HepG2 (cell line): Measurements from ENCODE around the gene PLK3. TPM values are rescaled to one million over a fixed set of nuclear protein-coding genes. Genes with fewer than 3 reads are reported as not detected.

Experiments used
- AHR ChIP-seq: IDR thresholded peaks from 2 replicates; pipeline ENCODE4 v1.6.1; 2018; ENCODE audit warnings: missing genetic modification reagents, missing compliant biosample characterization
- EEA1 ChIP-seq: sonication (generic); formaldehyde crosslinking; IDR thresholded peaks from 2 replicates; pipeline ENCODE4 v1.5.1; 2020; ENCODE audit warnings: mild to moderate bottlenecking, missing genetic modification reagents, borderline replicate concordance
- KLF9 ChIP-seq: IDR thresholded peaks from 2 replicates; pipeline ENCODE4 v1.6.1; 2016; ENCODE audit warnings: low read depth
- MED13 ChIP-seq: sonication (generic); formaldehyde crosslinking; IDR thresholded peaks from 2 replicates; pipeline ENCODE4 v1.5.0; 2020; ENCODE audit warnings: missing genetic modification reagents
- PLSCR1 ChIP-seq: sonication (generic); formaldehyde crosslinking; IDR thresholded peaks from 2 replicates; pipeline ENCODE4 v1.5.0; 2020; ENCODE audit warnings: missing genetic modification reagents, mild to moderate bottlenecking, borderline replicate concordance
- RAD51 ChIP-seq: fragments of 450-650 bp; IDR thresholded peaks from 2 replicates; pipeline ENCODE4 v1.6.1; 2016; ENCODE audit warnings: borderline replicate concordance
- RARA ChIP-seq: IDR thresholded peaks from 2 replicates; pipeline ENCODE4 v1.6.1; 2016; ENCODE audit warnings: missing genetic modification reagents, missing compliant biosample characterization
- TMF1 ChIP-seq: sonication (generic); formaldehyde crosslinking; IDR thresholded peaks from 2 replicates; pipeline ENCODE4 v1.8.1; 2022; ENCODE audit warnings: low read depth, missing genetic modification reagents
- TRIM22 ChIP-seq: fragments of 450-650 bp; IDR thresholded peaks from 2 replicates; pipeline ENCODE4 v1.6.1; 2017
- YY1 ChIP-seq: IDR thresholded peaks from 2 replicates; pipeline ENCODE4 v1.6.1; 2011; ENCODE audit warnings: low read length, low read depth, moderate library complexity, mild to moderate bottlenecking; ENCODE audit not compliant: insufficient read depth, insufficient replicate concordance
- ZNF44 ChIP-seq: sonication (generic); formaldehyde crosslinking; IDR thresholded peaks from 2 replicates; pipeline ENCODE4 v1.5.1; 2020; ENCODE audit warnings: mild to moderate bottlenecking, missing genetic modification reagents
- ZNF607 ChIP-seq: sonication (generic); formaldehyde crosslinking; IDR thresholded peaks from 2 replicates; pipeline ENCODE4 v1.5.1; 2020; ENCODE audit warnings: missing genetic modification reagents, mild to moderate bottlenecking, borderline replicate concordance
- ZNF768 ChIP-seq: sonication (generic); formaldehyde crosslinking; IDR thresholded peaks from 2 replicates; pipeline ENCODE4 v1.4.0; 2020; ENCODE audit warnings: missing genetic modification reagents
- polyA plus RNA-seq, 8 experiments: library from polyadenylated mRNA; depleted of rRNA in 3 of 8; stranded (reverse) in 7 of 8; unstranded in 1 of 8; fragments of >200 nt; fragmentation: Illumina TruSeq in 4 of 8; extraction: Trizol in 4 of 8; gene quantifications; 2 replicates each; pipeline versions ENCODE4 v1.2.1 to v1.2.3, GENCODE V29; 2011 to 2016; ENCODE audit warnings: low read depth in 4 of 8, missing spikeins in 1 of 8, mixed read lengths in 1 of 8; ENCODE audit not compliant: insufficient read depth in 1 of 8
- total RNA-seq, 5 experiments: library from RNA; depleted of rRNA; stranded (reverse); fragments of >200 nt; fragmentation: Illumina TruSeq; extraction: Trizol; gene quantifications; 2 replicates each; pipeline ENCODE4 v1.2.3, GENCODE V29; 2016; ENCODE audit warnings: low read depth in 1 of 5
- TF ChIP-seq, protein P1 (sequence below): sonication (generic); formaldehyde crosslinking; IDR thresholded peaks from 2 replicates; pipeline ENCODE4 v1.4.0; 2020; ENCODE audit warnings: missing genetic modification reagents
- TF ChIP-seq, protein P2 (sequence below): sonication (generic); formaldehyde crosslinking; IDR thresholded peaks from 2 replicates; pipeline ENCODE4 v1.4.0; 2020; ENCODE audit warnings: missing genetic modification reagents
- TF ChIP-seq, protein P3 (sequence below), 2 experiments: IDR thresholded peaks; 2 replicates each; pipeline ENCODE4 v1.6.1; 2011 to 2012; ENCODE audit warnings: low read length in 2 of 2, borderline replicate concordance in 1 of 2, low read depth in 1 of 2, mild to moderate bottlenecking in 1 of 2, moderate library complexity in 1 of 2
- TF ChIP-seq, protein P4 (sequence below): sonication (generic); formaldehyde crosslinking; IDR thresholded peaks from 2 replicates; pipeline ENCODE4 v1.5.0; 2020; ENCODE audit warnings: mild to moderate bottlenecking, missing genetic modification reagents

PLK3 gene
- total and polyA plus RNA-seq, 2 of the 13 experiments (the other 11 are each of a cell fraction or from before 2014, with no cell fraction given): 9.8 to 16.9 TPM

DNA sequence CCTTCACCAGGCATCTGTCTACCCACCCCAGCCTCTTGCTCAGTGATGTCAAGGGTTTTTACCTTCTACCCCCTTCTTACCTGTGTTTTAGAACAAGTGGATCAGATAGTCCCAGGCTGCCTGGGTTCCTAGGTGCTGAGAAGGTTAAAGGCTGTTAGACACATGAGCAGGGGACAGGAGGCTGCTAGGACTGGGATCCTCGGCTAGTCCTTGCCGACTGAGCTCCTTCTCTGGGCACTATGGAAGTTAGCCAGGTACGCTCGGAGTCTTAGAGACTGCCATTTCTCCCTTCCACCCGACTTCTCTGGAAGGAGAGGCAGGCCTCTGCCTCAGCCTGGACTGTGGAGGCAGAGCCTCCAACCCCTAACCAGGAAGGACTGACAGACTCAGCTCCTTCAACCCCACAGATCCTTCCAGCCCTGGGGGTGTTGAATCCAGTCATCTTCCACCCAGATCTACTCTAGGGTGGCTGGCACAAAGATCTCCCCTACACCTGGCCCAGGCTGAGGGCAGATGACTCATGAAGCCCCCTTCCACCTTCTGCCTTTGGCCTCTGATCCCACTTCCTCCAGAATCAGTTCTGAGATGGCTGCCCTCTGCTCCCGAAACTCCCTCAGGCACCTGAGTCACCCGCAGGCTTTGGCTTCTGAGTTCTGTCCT is 6.7 kb downstream of the PLK3 start, which contains the start of gene DYNLT4 (continued):
- TF ChIP-seq PLSCR1 (CRISPR knock-in tag) (no peak; the same call in 1 of the 2 replicates), ZNF607 (CRISPR knock-in tag) (no peak), RAD51 (no peak), YY1 (peak; percentile 65), AHR (CRISPR knock-in tag) (no peak), ZNF768 (0 out of 2 replicates have a peak, but pooled peaks have one; percentile 69), ZNF44 (CRISPR knock-in tag) (no peak), TRIM22 (no peak), KLF9 (CRISPR knock-in tag) (no peak), MED13 (CRISPR knock-in tag) (0 out of 2 replicates have a peak, but pooled peaks have one; percentile 10), RARA (CRISPR knock-in tag) (peak; percentile 78; the same call in 1 of the 2 replicates), TMF1 (CRISPR knock-in tag) (no peak), EEA1 (CRISPR knock-in tag) (peak; percentile 23; the same call in 1 of the 2 replicates)
- TF ChIP-seq, protein P1, sequence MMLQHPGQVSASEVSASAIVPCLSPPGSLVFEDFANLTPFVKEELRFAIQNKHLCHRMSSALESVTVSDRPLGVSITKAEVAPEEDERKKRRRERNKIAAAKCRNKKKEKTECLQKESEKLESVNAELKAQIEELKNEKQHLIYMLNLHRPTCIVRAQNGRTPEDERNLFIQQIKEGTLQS (CRISPR knock-in tag): peak; percentile 4; the same call in 1 of the 2 replicates
- TF ChIP-seq, protein P2, sequence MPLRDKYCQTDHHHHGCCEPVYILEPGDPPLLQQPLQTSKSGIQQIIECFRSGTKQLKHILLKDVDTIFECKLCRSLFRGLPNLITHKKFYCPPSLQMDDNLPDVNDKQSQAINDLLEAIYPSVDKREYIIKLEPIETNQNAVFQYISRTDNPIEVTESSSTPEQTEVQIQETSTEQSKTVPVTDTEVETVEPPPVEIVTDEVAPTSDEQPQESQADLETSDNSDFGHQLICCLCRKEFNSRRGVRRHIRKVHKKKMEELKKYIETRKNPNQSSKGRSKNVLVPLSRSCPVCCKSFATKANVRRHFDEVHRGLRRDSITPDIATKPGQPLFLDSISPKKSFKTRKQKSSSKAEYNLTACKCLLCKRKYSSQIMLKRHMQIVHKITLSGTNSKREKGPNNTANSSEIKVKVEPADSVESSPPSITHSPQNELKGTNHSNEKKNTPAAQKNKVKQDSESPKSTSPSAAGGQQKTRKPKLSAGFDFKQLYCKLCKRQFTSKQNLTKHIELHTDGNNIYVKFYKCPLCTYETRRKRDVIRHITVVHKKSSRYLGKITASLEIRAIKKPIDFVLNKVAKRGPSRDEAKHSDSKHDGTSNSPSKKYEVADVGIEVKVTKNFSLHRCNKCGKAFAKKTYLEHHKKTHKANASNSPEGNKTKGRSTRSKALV (CRISPR knock-in tag): no peak
- TF ChIP-seq, protein P3, sequence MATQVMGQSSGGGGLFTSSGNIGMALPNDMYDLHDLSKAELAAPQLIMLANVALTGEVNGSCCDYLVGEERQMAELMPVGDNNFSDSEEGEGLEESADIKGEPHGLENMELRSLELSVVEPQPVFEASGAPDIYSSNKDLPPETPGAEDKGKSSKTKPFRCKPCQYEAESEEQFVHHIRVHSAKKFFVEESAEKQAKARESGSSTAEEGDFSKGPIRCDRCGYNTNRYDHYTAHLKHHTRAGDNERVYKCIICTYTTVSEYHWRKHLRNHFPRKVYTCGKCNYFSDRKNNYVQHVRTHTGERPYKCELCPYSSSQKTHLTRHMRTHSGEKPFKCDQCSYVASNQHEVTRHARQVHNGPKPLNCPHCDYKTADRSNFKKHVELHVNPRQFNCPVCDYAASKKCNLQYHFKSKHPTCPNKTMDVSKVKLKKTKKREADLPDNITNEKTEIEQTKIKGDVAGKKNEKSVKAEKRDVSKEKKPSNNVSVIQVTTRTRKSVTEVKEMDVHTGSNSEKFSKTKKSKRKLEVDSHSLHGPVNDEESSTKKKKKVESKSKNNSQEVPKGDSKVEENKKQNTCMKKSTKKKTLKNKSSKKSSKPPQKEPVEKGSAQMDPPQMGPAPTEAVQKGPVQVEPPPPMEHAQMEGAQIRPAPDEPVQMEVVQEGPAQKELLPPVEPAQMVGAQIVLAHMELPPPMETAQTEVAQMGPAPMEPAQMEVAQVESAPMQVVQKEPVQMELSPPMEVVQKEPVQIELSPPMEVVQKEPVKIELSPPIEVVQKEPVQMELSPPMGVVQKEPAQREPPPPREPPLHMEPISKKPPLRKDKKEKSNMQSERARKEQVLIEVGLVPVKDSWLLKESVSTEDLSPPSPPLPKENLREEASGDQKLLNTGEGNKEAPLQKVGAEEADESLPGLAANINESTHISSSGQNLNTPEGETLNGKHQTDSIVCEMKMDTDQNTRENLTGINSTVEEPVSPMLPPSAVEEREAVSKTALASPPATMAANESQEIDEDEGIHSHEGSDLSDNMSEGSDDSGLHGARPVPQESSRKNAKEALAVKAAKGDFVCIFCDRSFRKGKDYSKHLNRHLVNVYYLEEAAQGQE (IDR thresholded peaks at IDR 0.05; ENCODE audit: borderline replicate concordance in 1 of 2, low read depth in 1 of 2, low read length in 2 of 2): peak in 1 of 2 experiments; percentile 28; a peak in 1 of 4 replicates
- TF ChIP-seq, protein P4, sequence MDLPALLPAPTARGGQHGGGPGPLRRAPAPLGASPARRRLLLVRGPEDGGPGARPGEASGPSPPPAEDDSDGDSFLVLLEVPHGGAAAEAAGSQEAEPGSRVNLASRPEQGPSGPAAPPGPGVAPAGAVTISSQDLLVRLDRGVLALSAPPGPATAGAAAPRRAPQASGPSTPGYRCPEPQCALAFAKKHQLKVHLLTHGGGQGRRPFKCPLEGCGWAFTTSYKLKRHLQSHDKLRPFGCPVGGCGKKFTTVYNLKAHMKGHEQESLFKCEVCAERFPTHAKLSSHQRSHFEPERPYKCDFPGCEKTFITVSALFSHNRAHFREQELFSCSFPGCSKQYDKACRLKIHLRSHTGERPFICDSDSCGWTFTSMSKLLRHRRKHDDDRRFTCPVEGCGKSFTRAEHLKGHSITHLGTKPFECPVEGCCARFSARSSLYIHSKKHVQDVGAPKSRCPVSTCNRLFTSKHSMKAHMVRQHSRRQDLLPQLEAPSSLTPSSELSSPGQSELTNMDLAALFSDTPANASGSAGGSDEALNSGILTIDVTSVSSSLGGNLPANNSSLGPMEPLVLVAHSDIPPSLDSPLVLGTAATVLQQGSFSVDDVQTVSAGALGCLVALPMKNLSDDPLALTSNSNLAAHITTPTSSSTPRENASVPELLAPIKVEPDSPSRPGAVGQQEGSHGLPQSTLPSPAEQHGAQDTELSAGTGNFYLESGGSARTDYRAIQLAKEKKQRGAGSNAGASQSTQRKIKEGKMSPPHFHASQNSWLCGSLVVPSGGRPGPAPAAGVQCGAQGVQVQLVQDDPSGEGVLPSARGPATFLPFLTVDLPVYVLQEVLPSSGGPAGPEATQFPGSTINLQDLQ (CRISPR knock-in tag): no peak
